A549 (cell line): ENCODE data around the gene OR2S2. TPM values are rescaled to one million over a fixed set of nuclear protein-coding genes. Genes with fewer than 3 reads are reported as not detected.
A peak's percentile ranks its signal among the peaks of the same experiment; 100 is the strongest.

Experiments used
- CHD2 ChIP-seq: fragments of 150-350 bp; IDR thresholded peaks from 2 replicates; pipeline ENCODE4 v1.6.1; 2014; ENCODE audit warnings: low read length; ENCODE audit not compliant: partially characterized antibody
- HOXB13 ChIP-seq: fragments of 250-450 bp; sonication (Bioruptor Pico); IDR thresholded peaks from 2 replicates; pipeline ENCODE4 v1.5.0; 2020; ENCODE audit warnings: low read depth, mild to moderate bottlenecking, moderate library complexity
- JUNB ChIP-seq: fragments of >200 bp; sonication (Bioruptor Twin); formaldehyde crosslinking; IDR thresholded peaks from 2 replicates; pipeline ENCODE4 v1.6.1; 2016
- MYC ChIP-seq: IDR thresholded peaks from 2 replicates; pipeline ENCODE4 v1.6.1; 2012; ENCODE audit warnings: mild to moderate bottlenecking, inconsistent platforms, low read length, improper control_type of control experiment, borderline replicate concordance
- NPAS2 ChIP-seq: fragments of 250-450 bp; sonication (Bioruptor Pico); IDR thresholded peaks from 2 replicates; pipeline ENCODE4 v1.8.0; 2022; ENCODE audit warnings: mild to moderate bottlenecking, moderate library complexity, borderline replicate concordance
- REST ChIP-seq: fragments of 200-600 bp; sonication (generic); IDR thresholded peaks from 2 replicates; pipeline ENCODE4 v1.6.1; 2016; ENCODE audit warnings: antibody characterized with exemption, mild to moderate bottlenecking, moderate library complexity
- polyA plus RNA-seq, 4 experiments: library from polyadenylated mRNA; depleted of rRNA in 3 of 4; stranded (reverse); fragments of >200 nt; fragmentation: RNase III in 1 of 4; extraction: RNeasy Plus Mini Kit Qiagen cat#74134 plus additional on column Dnase treatment in 1 of 4; gene quantifications; 2 replicates in 3 of 4; 3 replicates in 1 of 4; pipeline ENCODE4 v1.2.3, GENCODE V29; 2011 to 2017

The OR2S2 gene
- polyA plus RNA-seq, 2 of the 4 experiments (the other 2 are of a cell fraction), result not detected

- TF ChIP-seq MYC, result no peak
- TF ChIP-seq REST, result no peak
- peak; percentile 44 for TF ChIP-seq JUNB
- no peak for TF ChIP-seq CHD2
- no peak for TF ChIP-seq NPAS2 (CRISPR knock-in tag)
- 0 out of 2 replicates have a peak, but pooled peaks have one; percentile 65 for TF ChIP-seq HOXB13 (CRISPR knock-in tag)
These were observed 50.0 kb downstream of the OR2S2 start (continued) for GRCh38 chr9:35907711-35908503.

Other genes with a start within 250 kb of the OR2S2 start
- gene TLN1, start 226.0 kb downstream of the OR2S2 start, polyA plus RNA-seq (2011; rRNA removed), result 65.5 and 72.1 TPM in 2 replicates
- gene TLN1, start 226.0 kb downstream of the OR2S2 start, polyA plus RNA-seq (2017; fragmentation: RNase III; extraction: RNeasy Plus Mini Kit Qiagen cat#74134 plus additional on column Dnase treatment), result 108 to 119 TPM (median 117 TPM) in 3 replicates
- gene CREB3, start 225.5 kb downstream of the OR2S2 start, polyA plus RNA-seq (2011; rRNA removed), result 33.3 and 36.0 TPM in 2 replicates
- gene CREB3, start 225.5 kb downstream of the OR2S2 start, polyA plus RNA-seq (2017; fragmentation: RNase III; extraction: RNeasy Plus Mini Kit Qiagen cat#74134 plus additional on column Dnase treatment), result 51.3 to 54.0 TPM (median 51.7 TPM) in 3 replicates
- gene GBA2, start 208.9 kb downstream of the OR2S2 start, polyA plus RNA-seq (2011; rRNA removed), result 40.0 and 47.4 TPM in 2 replicates
- gene GBA2, start 208.9 kb downstream of the OR2S2 start, polyA plus RNA-seq (2017; fragmentation: RNase III; extraction: RNeasy Plus Mini Kit Qiagen cat#74134 plus additional on column Dnase treatment), result 34.8 to 39.5 TPM (median 38.9 TPM) in 3 replicates
- gene RGP1, start 208.9 kb downstream of the OR2S2 start, polyA plus RNA-seq (2011; rRNA removed), result 16.6 and 20.2 TPM in 2 replicates
- gene RGP1, start 208.9 kb downstream of the OR2S2 start, polyA plus RNA-seq (2017; fragmentation: RNase III; extraction: RNeasy Plus Mini Kit Qiagen cat#74134 plus additional on column Dnase treatment), result 15.0 to 16.1 TPM (median 15.3 TPM) in 3 replicates
- gene MSMP, start 203.9 kb downstream of the OR2S2 start, polyA plus RNA-seq (2011; rRNA removed), result 0.24 TPM in 1 of 2 replicates, not detected in the other
- not detected in 3 replicates for gene MSMP, start 203.9 kb downstream of the OR2S2 start, polyA plus RNA-seq (2017; fragmentation: RNase III; extraction: RNeasy Plus Mini Kit Qiagen cat#74134 plus additional on column Dnase treatment)
- gene NPR2, start 166.6 kb downstream of the OR2S2 start, polyA plus RNA-seq (2011; rRNA removed), result 18.8 and 22.8 TPM in 2 replicates
- 7.8 to 8.2 TPM (median 7.8 TPM) in 3 replicates for gene NPR2, start 166.6 kb downstream of the OR2S2 start, polyA plus RNA-seq (2017; fragmentation: RNase III; extraction: RNeasy Plus Mini Kit Qiagen cat#74134 plus additional on column Dnase treatment)
- gene SPAG8, start 145.9 kb downstream of the OR2S2 start, polyA plus RNA-seq (2011; rRNA removed), result 0.17 and 0.31 TPM in 2 replicates
- gene SPAG8, start 145.9 kb downstream of the OR2S2 start, polyA plus RNA-seq (2017; fragmentation: RNase III; extraction: RNeasy Plus Mini Kit Qiagen cat#74134 plus additional on column Dnase treatment), result 0.45 to 0.71 TPM (median 0.54 TPM) in 3 replicates
- gene HINT2, start 143.1 kb downstream of the OR2S2 start, polyA plus RNA-seq (2011; rRNA removed), result 46.9 and 47.3 TPM in 2 replicates
- 59.0 to 69.2 TPM (median 68.5 TPM) in 3 replicates for gene HINT2, start 143.1 kb downstream of the OR2S2 start, polyA plus RNA-seq (2017; fragmentation: RNase III; extraction: RNeasy Plus Mini Kit Qiagen cat#74134 plus additional on column Dnase treatment)
- not detected in 2 replicates for gene FAM221B, start 129.4 kb downstream of the OR2S2 start, polyA plus RNA-seq (2011; rRNA removed)
- not detected in 3 replicates for gene FAM221B, start 129.4 kb downstream of the OR2S2 start, polyA plus RNA-seq (2017; fragmentation: RNase III; extraction: RNeasy Plus Mini Kit Qiagen cat#74134 plus additional on column Dnase treatment)
- 1.8 and 2.0 TPM in 2 replicates for gene TMEM8B, start 128.9 kb downstream of the OR2S2 start, polyA plus RNA-seq (2011; rRNA removed)
- gene TMEM8B, start 128.9 kb downstream of the OR2S2 start, polyA plus RNA-seq (2017; fragmentation: RNase III; extraction: RNeasy Plus Mini Kit Qiagen cat#74134 plus additional on column Dnase treatment), result 1.7 to 2.4 TPM (median 2.2 TPM) in 3 replicates
- not detected in 2 replicates for gene OR13J1, start 87.8 kb downstream of the OR2S2 start, polyA plus RNA-seq (2011; rRNA removed)
- not detected in 3 replicates for gene OR13J1, start 87.8 kb downstream of the OR2S2 start, polyA plus RNA-seq (2017; fragmentation: RNase III; extraction: RNeasy Plus Mini Kit Qiagen cat#74134 plus additional on column Dnase treatment)
- gene HRCT1, start 52.0 kb downstream of the OR2S2 start, polyA plus RNA-seq (2011; rRNA removed), result 0.21 TPM in 1 of 2 replicates, not detected in the other
- 0.22 to 0.41 TPM in 2 of 3 replicates, not detected in the other for gene HRCT1, start 52.0 kb downstream of the OR2S2 start, polyA plus RNA-seq (2017; fragmentation: RNase III; extraction: RNeasy Plus Mini Kit Qiagen cat#74134 plus additional on column Dnase treatment)
- 0.05 TPM in 1 of 2 replicates, not detected in the other for gene SPAAR, start 48.7 kb downstream of the OR2S2 start, polyA plus RNA-seq (2011; rRNA removed)
- gene SPAAR, start 48.7 kb downstream of the OR2S2 start, polyA plus RNA-seq (2017; fragmentation: RNase III; extraction: RNeasy Plus Mini Kit Qiagen cat#74134 plus additional on column Dnase treatment), result not detected in 3 replicates
- gene RECK, start 78.8 kb upstream of the OR2S2 start, polyA plus RNA-seq (2011; rRNA removed), result 8.3 and 8.7 TPM in 2 replicates
- 5.0 to 5.7 TPM (median 5.1 TPM) in 3 replicates for gene RECK, start 78.8 kb upstream of the OR2S2 start, polyA plus RNA-seq (2017; fragmentation: RNase III; extraction: RNeasy Plus Mini Kit Qiagen cat#74134 plus additional on column Dnase treatment)
- 6.2 and 9.0 TPM in 2 replicates for gene GLIPR2, start 178.6 kb upstream of the OR2S2 start, polyA plus RNA-seq (2011; rRNA removed)
- gene GLIPR2, start 178.6 kb upstream of the OR2S2 start, polyA plus RNA-seq (2017; fragmentation: RNase III; extraction: RNeasy Plus Mini Kit Qiagen cat#74134 plus additional on column Dnase treatment), result 13.5 to 16.9 TPM (median 16.0 TPM) in 3 replicates
- gene CCIN, start 211.2 kb upstream of the OR2S2 start, polyA plus RNA-seq (2011; rRNA removed), result 0.05 TPM in 1 of 2 replicates, not detected in the other
- 0.05 TPM in 2 of 3 replicates, not detected in the other for gene CCIN, start 211.2 kb upstream of the OR2S2 start, polyA plus RNA-seq (2017; fragmentation: RNase III; extraction: RNeasy Plus Mini Kit Qiagen cat#74134 plus additional on column Dnase treatment)
- 203 and 291 TPM in 2 replicates for gene CLTA, start 232.8 kb upstream of the OR2S2 start, polyA plus RNA-seq (2011; rRNA removed)
- 290 to 312 TPM (median 296 TPM) in 3 replicates for gene CLTA, start 232.8 kb upstream of the OR2S2 start, polyA plus RNA-seq (2017; fragmentation: RNase III; extraction: RNeasy Plus Mini Kit Qiagen cat#74134 plus additional on column Dnase treatment)